Renal pelvis (tissue), 3 donors: ENCODE data around the gene SLC23A1. TPM values are rescaled to one million over a fixed set of nuclear protein-coding genes. Genes with fewer than 3 reads are reported as not detected.

ENCODE experiments used
- polyA plus RNA-seq, 3 donors: library from polyadenylated mRNA; unstranded; fragments of 120-200 nt; gene quantifications; one replicate each; pipeline ENCODE4 v1.2.1, GENCODE V29; 2013; ENCODE audit not compliant: insufficient read length in 3 of 3

SLC23A1 gene
- polyA plus RNA-seq, 3 donors, result 15.0 to 22.0 (median 18.0) TPM

Other genes starting within 250 kb of the SLC23A1 start
- gene SIL1, start 184.9 kb downstream of the SLC23A1 start, polyA plus RNA-seq, result 10 to 100 TPM; 40.3 to 52.1 (median 43.5) TPM
- 100 to 1,000 TPM; 576 to 652 (median 629) TPM for gene MATR3, start 89.6 kb downstream of the SLC23A1 start, polyA plus RNA-seq
- 100 to 1,000 TPM; 152 to 163 (median 163) TPM for gene PAIP2, start 41.4 kb downstream of the SLC23A1 start, polyA plus RNA-seq
- 1 to 10 TPM in 1 of 3 donors, under 1 TPM in 2; 0.61 to 1.1 (median 0.73) TPM for gene MZB1, start 6.6 kb upstream of the SLC23A1 start, polyA plus RNA-seq
- 1 to 10 TPM; 2.8 to 4.2 (median 3.5) TPM for gene PROB1, start 11.8 kb upstream of the SLC23A1 start, polyA plus RNA-seq
- 10 to 100 TPM in 2 of 3 donors, 1 to 10 TPM in 1; 9.9 to 20.2 (median 13.6) TPM for gene SPATA24, start 20.8 kb upstream of the SLC23A1 start, polyA plus RNA-seq
- gene DNAJC18, start 56.2 kb upstream of the SLC23A1 start, polyA plus RNA-seq, result 10 to 100 TPM; 19.8 to 23.4 (median 22.0) TPM
- gene ECSCR, start 79.4 kb upstream of the SLC23A1 start, polyA plus RNA-seq, result 10 to 100 TPM; 21.7 to 30.4 (median 24.4) TPM
- under 1 TPM in 1 of 3 donors, not detected in 2; 0.12 TPM for gene SMIM33, start 87.7 kb upstream of the SLC23A1 start, polyA plus RNA-seq
- gene STING1, start 99.5 kb upstream of the SLC23A1 start, polyA plus RNA-seq, result 10 to 100 TPM; 33.0 to 41.3 (median 34.1) TPM
- 100 to 1,000 TPM; 138 to 149 (median 141) TPM for gene UBE2D2, start 178.0 kb upstream of the SLC23A1 start, polyA plus RNA-seq